HG03025 (cell line): ENCODE results near the gene MSH6.
"Not testable (repeated sequence)": the region's sequence is repeated elsewhere in the genome, so short reads cannot be mapped to it uniquely, and the experiment has no call there.

Experiments used
- ATAC-seq: cut with Tn5 transposase; IDR thresholded peaks from one replicate; pipeline ENCODE4 v1.9.1; 2021; ENCODE audit warnings: mild to moderate bottlenecking, moderate library complexity; ENCODE audit not compliant: unreplicated experiment, low FRiP score

MSH6 gene

DNA sequence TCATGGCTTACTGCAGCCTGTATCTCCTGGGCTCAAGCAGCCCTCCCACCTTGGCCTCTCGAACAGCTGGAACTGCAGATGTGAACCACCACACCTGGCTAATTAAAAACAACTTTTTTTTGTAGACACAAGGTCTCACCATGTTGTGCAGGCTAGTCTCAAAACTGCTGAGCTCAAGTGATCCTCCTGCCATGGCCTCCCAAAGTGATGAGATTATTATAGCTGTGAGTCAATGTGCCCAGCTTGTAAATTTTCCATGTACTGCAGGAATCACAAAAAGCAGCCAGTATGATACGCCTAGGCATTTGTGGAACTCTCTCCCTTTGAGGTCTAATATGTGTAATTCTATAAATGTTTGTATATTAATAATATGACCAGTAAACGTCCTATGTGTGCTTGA is 59.9 kb downstream of the MSH6 start:
- ATAC-seq, result no peak

DNA sequence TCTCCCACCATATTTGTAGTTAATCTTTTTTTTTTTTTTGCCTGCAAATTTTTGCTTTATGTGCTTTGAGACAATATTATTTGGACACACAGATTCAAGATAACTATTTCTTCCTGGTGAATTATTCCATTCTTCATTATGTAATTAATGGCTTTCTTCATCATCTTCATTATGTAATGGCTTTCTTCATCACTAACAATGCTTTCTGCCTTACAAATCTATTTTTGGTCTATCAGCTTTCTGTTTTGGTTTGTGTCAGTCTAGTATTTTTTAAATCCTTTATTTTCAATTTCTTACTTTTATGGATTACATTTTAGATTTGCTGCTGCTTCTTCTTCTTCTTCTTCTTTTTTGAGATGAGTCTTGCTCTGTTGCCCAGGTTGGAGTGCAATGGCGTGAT is 60.5 kb downstream of the MSH6 start:
- ATAC-seq, result no peak

DNA sequence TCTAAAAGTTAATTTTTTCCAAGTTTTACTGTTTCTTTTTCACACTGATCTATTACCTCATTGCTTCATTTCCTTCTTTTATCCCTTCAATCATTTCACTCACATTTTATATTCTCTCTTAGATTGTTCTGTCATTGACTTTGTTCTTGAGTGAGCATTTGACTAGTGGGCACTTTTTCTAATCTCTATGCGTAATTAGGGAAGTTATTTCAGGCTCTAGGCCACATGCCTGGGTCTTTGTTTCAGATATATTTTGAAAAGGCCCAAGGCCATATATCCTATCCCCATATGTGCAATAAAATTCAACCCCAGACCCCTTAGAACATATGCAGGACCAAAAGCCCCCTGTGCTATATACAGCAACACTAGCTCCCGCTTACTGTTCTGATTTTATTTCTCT is 61.2 kb downstream of the MSH6 start:
- no peak for ATAC-seq

DNA sequence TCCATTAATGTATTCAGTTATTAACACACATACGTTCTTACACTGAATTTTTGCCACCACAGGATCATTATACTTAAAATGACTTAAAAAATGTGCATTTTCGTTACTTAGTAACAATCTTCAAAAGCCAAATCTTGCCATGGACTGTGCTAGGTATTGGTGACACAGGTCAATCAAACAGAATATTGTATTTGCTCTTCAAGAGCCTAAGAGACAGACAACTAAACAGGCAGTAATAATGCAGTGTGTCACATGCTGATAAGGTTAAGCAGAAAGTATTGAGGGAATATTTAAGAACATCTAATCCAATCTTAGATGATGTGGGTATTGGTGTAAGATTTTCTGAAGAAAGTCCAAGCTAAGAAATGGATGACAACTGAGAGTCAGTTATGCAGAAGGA is 66.4 kb downstream of the MSH6 start:
- no peak for ATAC-seq

DNA sequence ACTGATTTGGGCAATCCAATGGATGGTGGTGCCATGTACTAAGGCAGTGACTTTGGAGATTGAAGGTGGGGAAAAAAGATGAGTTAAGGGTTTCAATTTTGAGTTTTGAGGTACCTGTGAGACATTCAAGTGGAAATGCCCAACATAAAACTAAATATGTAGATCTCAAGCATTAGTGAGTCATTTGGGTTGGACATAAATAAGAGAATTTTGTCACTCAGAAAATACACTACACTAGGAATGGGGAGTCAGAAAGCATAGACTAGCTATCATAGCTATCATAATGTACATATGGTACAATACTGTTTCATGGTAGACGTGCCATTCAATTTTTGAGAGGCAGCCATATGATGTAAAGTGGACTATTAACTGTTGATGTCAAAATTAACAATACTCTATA is 67.3 kb downstream of the MSH6 start:
- ATAC-seq, result no peak

DNA sequence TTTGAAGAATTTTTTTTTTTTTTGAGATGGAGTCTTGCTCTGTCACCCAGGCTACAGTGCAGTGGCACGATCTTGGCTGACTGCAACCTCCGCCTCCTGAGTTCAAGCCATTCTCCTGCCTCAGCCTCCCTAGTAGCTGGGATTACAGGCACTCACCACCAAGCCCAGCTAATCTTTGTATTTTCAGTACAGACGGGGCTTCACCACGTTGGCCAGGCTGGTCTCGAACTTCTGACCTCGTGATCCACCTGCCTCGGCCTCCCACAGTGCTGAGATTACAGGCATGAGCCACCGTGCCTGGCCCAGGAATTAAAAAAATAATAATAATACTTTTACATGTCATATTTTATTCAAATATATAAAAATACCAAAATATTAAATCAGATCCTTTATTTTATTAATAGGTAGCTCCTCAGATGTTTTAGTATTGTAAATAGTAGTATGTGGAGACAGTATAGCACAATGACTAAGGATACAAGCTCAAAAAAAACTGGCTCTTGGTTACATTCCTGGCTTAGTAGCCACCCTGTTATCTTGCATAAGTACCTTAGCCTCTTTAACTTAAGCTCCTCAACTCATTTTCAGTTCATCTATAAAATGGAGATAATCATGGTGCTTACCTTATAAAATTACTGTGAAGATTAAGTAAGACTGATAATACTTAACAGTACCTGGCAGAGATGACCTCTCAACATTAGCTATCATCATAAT is 70.3 kb downstream of the MSH6 start:
- ATAC-seq, result not testable (repeated sequence)
